ENCODE data around the gene ARHGAP5. TPM values are rescaled to one million over a fixed set of nuclear protein-coding genes. Genes with fewer than 3 reads are reported as not detected.
A peak's percentile ranks its signal among the peaks of the same experiment; 100 is the strongest.

Gene ARHGAP5
- total and polyA plus RNA-seq, 12 donors = 20.7 to 301 (median 221) TPM

DNA sequence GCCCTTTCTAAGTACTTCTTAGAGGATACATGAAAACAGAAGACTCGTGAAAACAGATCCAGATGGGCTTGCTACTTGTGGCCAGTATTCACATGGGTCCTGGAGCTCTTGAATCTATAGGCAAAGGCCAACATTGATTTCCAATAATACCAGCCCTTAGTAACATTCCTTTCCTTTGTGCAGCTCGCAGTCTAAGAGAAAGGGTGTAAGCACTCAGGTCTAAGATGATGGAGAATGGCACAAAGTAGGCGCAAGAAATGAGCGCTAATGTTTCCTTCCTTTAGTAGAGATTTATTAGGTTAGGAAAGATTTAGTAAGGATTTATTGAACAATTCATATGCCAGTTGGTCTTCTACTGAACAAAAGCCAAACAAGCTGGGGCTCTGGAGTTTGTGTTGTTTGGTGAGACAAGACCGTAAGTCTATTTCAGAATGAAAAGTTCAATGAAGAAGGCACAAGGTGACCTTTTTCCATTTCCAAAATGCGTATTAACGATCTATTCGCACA is 125.4 kb downstream of the ARHGAP5 start:
- intact Hi-C loops (cut with DNase I) = loop anchor here in 6 of 10 donors (2.0 to 5.0 kb wide), 4 partner anchors 50 to 128 kb away; partner anchors contain the start of gene ARHGAP5 (in 4 of the 6)
- H3K36me3 ChIP-seq = no peaks in the 10 kb centered on the region

GRCh38 chr14:32202998-32203882 is 126.1 kb downstream of the ARHGAP5 start, which contains the start of gene RNU6-8:
TSS of gene RNU6-8 (minus strand) at chr14:32203269.
- Histone ChIP-seq H3K27me3 (peaks cover 0 to 29% (median 0%) of the 10 kb centered on the region in 7 donors), H3K4me3 (peak within 1 kb of the TSS; percentile 36 to 77 (median 66)), H3K27ac (peak within 1 kb of the TSS; percentile 64 to 94 (median 90)), H3K9me3 (no peaks in the 10 kb centered on the region), H3K4me1 (peaks cover 0 to 42% (median 15%) of the 10 kb centered on the region in 9 donors), H3K36me3 (no peaks in the 10 kb centered on the region)
- WGBS, 2 donors = 0 to 1% methylated on average over 57 of the region's 57 CpGs
- ATAC-seq (peak; percentile 90 to 95 (median 93)), DNase-seq (peak; percentile 83 to 88)
- intact Hi-C loops (cut with DNase I) = loop anchor here in 6 of 10 donors (1.0 to 5.0 kb wide), 5 partner anchors 49 to 128 kb away; partner anchors contain the start of gene ARHGAP5 (in 4 of the 6)
- peak in 1 of 9 donors; percentile 12 for TF ChIP-seq CTCF (IDR thresholded peaks at IDR 0.05)

More for the DNA sequence above, 125.4 kb downstream of the ARHGAP5 start:
- Histone ChIP-seq H3K27ac (peak overlapping the region; percentile 64 to 94 (median 90)), H3K9me3 (no peaks in the 10 kb centered on the region), H3K27me3 (peaks cover 0 to 29% (median 0%) of the 10 kb centered on the region in 7 donors), H3K4me1 (peaks cover 0 to 42% (median 15%) of the 10 kb centered on the region in 9 donors), H3K4me3 (peak overlapping the region; percentile 36 to 77 (median 66))
- 2 to 3% methylated on average over 8 of the region's 8 CpGs for WGBS, 2 donors
- no peak for DNase-seq
- peak in 1 of 8 donors; percentile 19 for ATAC-seq
- no peak for TF ChIP-seq CTCF (IDR thresholded peaks at IDR 0.05)

- ATAC-seq (no peak), DNase-seq (no peak)
- Histone ChIP-seq H3K36me3 (no peaks in the 10 kb centered on the region), H3K27ac (peak overlapping the region; percentile 64 to 94 (median 90)), H3K27me3 (peaks cover 0 to 29% (median 0%) of the 10 kb centered on the region in 7 donors), H3K9me3 (no peaks in the 10 kb centered on the region), H3K4me3 (peak overlapping the region; percentile 36 to 77 (median 66)), H3K4me1 (peaks cover 0 to 42% (median 15%) of the 10 kb centered on the region in 9 donors)
- intact Hi-C loops (cut with DNase I) = loop anchor here in 6 of 10 donors (1.0 to 5.0 kb wide), 5 partner anchors 48 to 129 kb away; partner anchors contain the start of gene ARHGAP5 (in 4 of the 6)
- WGBS, 2 donors = 3 to 5% methylated on average over 14 of the region's 14 CpGs
- TF ChIP-seq CTCF (IDR thresholded peaks at IDR 0.05) = no peak
Measured at GRCh38 chr14:32203928-32204357, 126.8 kb downstream of the ARHGAP5 start.

DNA sequence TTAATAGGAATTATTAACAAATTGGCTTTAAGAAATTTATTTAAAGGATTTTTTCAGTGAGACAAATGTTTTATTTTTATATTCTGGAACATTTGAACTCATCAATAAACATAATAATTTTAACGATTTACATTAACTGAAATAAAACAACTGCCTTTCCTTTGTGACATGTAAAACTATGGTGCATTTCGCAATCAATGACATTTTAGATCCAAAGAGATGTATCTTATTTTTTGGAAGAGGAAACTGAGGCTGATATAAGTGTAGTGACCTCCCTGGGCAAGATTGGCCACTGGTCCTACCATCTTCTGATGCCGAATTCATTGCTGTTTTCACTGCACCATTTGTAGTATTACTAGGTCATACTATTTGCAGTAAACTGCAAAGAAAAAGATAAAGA is 128.4 kb downstream of the ARHGAP5 start:
- H3K4me3 ChIP-seq = no peak overlapping the region
- ATAC-seq (no peak), DNase-seq (no peak)
- no peak for TF ChIP-seq CTCF (IDR thresholded peaks at IDR 0.05)
- no peaks in the 10 kb centered on the region for H3K36me3 ChIP-seq
- H3K9me3 ChIP-seq = no peaks in the 10 kb centered on the region
- WGBS, 2 donors = 92 to 95% methylated on average over 3 of the region's 3 CpGs
- H3K27me3 ChIP-seq = peaks cover 0 to 29% (median 0%) of the 10 kb centered on the region in 7 donors
- H3K4me1 ChIP-seq = peaks cover 0 to 36% (median 15%) of the 10 kb centered on the region in 9 donors
- intact Hi-C loops (cut with DNase I) = loop anchor here in 1 of 10 donors (5.0 kb wide), 1 partner anchor 37 kb away; no protein-coding TSS in a partner anchor
- no peak overlapping the region for H3K27ac ChIP-seq
